ENCODE measurements around the gene AGBL4.

Gene AGBL4

GRCh38 chr1:49694251-49694827 lies 329.4 kb downstream of the AGBL4 start:
- DNase-seq, result no peak

- no peak for DNase-seq
Measured at GRCh38 chr1:49686107-49686506, 337.6 kb downstream of the AGBL4 start.

DNA sequence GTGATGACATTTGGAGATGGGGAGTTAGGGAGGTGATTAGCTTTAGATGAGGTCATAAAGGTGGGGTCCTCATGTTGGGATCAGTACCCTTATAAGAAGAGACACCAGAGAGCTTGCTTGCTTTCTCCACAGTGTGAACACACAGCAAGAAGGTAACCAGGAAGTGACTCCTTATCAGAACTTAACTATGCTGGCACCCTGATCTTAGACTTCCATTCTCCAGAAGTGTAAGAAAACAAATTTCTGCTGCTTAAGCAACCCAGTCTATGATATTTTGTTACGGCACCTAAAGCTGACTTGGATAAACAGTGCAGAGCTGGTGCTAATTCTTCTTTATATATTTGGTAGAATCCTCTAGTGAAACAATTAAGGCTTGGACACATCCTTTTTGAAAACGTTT lies 346.0 kb downstream of the AGBL4 start:
- no peak for DNase-seq

GRCh38 chr1:49651136-49651535 lies 372.6 kb downstream of the AGBL4 start:
- DNase-seq, result no peak

DNA sequence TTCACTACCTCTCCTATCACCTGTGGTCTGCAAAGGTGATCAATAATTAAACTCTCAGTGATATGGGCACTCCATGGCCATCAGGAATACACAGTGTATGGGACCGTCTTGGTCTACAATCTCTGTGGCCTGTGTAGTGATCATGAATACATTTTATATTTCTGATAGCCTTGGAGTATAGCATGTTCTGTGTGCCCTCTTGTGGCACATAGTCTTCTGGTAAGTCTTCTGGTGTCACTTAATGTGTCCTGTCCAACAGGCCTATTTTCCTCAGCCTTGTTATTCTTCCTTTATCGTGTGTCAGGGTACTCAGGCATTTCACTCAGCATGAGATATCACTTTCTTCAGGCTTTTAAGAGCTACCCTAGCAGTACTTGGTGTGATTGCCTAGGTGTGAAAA lies 393.6 kb downstream of the AGBL4 start:
- no peak for DNase-seq

DNA sequence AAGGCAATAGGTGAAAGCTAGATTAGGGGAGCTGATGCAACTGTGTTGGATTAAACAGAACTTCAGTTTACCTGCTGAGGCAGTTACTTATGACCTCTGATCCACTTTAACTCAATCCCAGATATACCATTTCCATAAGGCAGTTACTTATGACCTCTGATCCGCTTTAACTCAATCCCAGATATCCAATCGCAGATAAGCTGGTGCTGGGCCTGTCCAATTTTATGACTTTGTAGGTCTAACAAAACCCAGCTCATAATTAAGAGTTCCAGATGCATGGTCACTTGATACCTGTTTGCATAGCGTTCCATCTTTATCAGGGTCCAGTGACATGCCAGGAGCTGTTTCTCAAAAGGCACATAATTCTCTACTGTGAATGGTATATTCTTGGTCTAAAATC lies 396.0 kb downstream of the AGBL4 start:
- DNase-seq, result no peak

- no peak for DNase-seq
Measured at GRCh38 chr1:49626472-49626871, 397.3 kb downstream of the AGBL4 start.

GRCh38 chr1:49622877-49623276 lies 400.9 kb downstream of the AGBL4 start:
- no peak for DNase-seq

DNA sequence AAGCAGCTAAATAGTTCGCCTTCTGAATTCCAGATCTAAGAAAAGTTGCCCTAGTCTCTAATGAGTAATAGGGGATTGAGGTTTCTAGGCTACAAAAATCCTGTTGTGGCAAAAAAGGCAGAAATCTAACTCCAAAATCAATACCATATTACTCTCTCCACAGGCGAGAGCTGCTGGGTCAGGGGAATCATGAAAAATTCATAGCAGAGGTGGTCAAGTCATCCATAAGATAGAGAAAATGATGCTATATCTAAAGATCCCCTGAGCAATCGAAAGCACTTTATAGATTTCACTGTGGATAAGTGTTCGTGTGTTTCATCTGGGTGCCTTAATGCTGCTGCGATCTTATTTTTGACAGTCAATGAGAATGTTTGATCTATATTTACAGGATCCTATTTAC lies 417.7 kb downstream of the AGBL4 start:
- DNase-seq, result no peak

- DNase-seq, result no peak
Measured at GRCh38 chr1:49597436-49597835, 426.3 kb downstream of the AGBL4 start.

- DNase-seq, result no peak
Measured at GRCh38 chr1:49576327-49576901, 447.3 kb downstream of the AGBL4 start.

- no peak for DNase-seq
Measured at GRCh38 chr1:49556676-49557234, 467.0 kb downstream of the AGBL4 start.

- DNase-seq, result no peak
Measured at GRCh38 chr1:49552101-49552500, 471.7 kb downstream of the AGBL4 start.

- no peak for DNase-seq
Measured at GRCh38 chr1:49544615-49545014, 479.1 kb downstream of the AGBL4 start.

- DNase-seq, result no peak
Measured at GRCh38 chr1:49541096-49541752, 482.5 kb downstream of the AGBL4 start.

- DNase-seq, result no peak
Measured at GRCh38 chr1:49527606-49528305, 496.0 kb downstream of the AGBL4 start.

GRCh38 chr1:49526672-49527071 lies 497.1 kb downstream of the AGBL4 start:
- DNase-seq, result no peak

DNA sequence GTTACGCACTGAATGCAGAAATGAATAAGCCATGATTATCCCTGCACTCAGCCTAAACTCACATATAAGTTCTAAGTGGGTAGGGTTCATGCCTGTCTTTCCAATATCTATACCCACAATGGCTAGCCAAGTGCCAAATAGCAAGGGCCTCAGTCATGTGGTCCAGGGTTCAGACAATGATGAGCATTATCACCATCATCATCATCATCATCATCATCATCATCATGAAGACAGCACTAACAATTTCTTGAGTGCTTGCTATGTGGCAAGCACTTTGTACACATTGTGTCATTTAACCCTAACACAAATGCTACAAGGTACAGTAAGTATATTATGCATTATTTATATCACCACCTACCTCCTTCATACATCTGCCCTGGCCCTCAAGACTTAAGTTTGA lies 500.0 kb downstream of the AGBL4 start:
- DNase-seq, result no peak

- DNase-seq, result no peak
Measured at GRCh38 chr1:49466961-49467360, 556.8 kb downstream of the AGBL4 start.

DNA sequence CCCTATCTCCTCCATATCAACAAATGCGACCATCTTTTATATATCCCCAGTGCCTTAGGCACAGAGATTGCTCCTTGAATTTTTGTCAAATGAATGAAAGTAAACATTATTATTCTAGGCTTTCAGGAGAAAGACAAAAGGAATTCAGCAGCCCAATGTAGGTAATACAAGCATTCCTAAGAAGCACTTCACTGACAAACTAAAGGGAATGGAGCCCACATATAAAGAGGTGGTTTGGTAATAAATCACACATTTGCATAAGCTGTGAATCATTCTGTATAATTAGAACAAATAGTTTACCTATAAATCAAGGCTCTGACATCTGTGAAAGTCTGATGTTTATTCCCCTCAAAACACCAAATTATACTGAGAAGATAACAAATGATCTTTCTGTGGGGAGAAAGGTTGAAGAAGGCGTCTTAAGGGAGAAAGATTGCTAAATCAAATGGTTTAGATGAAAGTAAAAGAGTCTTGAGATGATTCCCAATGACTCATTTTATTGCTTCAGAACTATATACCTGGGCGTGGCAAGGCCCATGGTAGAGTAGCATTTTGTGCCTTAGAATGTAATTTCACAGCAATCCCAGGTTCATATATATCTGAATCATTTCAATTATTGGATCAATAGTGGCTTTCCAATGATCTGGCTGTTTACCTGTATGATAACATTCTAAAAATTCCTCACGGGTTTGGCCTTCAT lies 558.1 kb downstream of the AGBL4 start:
- DNase-seq, result no peak

DNA sequence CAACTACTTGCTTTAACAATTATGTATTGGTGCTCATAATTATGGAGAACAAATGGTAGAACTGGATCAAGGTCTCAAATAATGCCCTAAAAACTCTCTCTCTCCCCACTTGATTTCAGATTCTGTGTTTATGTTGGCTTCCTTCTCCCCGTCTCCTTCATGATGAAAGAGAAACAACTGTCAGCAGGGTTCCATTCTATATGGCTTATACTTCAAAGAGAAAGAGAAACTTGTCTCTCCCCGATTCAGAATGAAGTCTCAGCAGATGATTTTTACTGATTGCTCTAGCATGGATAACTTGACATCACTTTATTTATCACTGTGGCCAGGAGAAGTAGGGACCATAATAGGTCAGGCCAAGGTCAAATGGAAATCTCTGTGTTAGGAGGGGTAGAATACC lies 575.6 kb downstream of the AGBL4 start:
- no peak for DNase-seq

DNA sequence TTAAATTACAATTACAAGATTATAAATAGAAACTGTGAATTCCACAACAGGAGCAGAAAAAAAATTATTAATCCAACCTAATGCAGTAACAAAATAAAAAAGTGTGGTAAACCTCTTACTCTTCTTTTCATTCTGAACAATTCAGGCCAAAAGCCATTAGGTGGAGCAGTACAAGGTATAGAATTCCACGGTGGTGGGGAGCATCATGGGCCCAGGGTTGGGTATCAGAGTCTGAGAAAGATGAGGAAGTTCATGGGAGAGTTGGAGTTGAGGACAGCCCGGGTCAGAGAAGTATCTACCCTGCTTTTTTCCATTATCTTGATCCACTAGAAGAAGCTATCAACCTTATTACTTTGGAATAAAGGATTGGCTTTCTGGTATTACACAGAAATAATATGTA lies 586.9 kb downstream of the AGBL4 start:
- no peak for DNase-seq

GRCh38 chr1:49435291-49435690 lies 588.5 kb downstream of the AGBL4 start:
- DNase-seq, result peak; percentile 64
